GM18505 (cell line): Measurements from ENCODE around the gene XYLT1.
"Not testable (repeated sequence)": the region's sequence is repeated elsewhere in the genome, so short reads cannot be mapped to it uniquely, and the experiment has no call there.

Experiments used
- ATAC-seq: cut with Tn5 transposase; IDR thresholded peaks from one replicate; pipeline ENCODE4 v1.9.1; 2021; ENCODE audit not compliant: unreplicated experiment
- POLR2A ChIP-seq: IDR thresholded peaks from 4 replicates; pipeline ENCODE4 v1.6.1; 2011; ENCODE audit warnings: borderline replicate concordance; ENCODE audit not compliant: insufficient read depth, insufficient read length; ENCODE audit errors: extremely low read depth

Gene XYLT1, protein sequence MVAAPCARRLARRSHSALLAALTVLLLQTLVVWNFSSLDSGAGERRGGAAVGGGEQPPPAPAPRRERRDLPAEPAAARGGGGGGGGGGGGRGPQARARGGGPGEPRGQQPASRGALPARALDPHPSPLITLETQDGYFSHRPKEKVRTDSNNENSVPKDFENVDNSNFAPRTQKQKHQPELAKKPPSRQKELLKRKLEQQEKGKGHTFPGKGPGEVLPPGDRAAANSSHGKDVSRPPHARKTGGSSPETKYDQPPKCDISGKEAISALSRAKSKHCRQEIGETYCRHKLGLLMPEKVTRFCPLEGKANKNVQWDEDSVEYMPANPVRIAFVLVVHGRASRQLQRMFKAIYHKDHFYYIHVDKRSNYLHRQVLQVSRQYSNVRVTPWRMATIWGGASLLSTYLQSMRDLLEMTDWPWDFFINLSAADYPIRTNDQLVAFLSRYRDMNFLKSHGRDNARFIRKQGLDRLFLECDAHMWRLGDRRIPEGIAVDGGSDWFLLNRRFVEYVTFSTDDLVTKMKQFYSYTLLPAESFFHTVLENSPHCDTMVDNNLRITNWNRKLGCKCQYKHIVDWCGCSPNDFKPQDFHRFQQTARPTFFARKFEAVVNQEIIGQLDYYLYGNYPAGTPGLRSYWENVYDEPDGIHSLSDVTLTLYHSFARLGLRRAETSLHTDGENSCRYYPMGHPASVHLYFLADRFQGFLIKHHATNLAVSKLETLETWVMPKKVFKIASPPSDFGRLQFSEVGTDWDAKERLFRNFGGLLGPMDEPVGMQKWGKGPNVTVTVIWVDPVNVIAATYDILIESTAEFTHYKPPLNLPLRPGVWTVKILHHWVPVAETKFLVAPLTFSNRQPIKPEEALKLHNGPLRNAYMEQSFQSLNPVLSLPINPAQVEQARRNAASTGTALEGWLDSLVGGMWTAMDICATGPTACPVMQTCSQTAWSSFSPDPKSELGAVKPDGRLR

DNA sequence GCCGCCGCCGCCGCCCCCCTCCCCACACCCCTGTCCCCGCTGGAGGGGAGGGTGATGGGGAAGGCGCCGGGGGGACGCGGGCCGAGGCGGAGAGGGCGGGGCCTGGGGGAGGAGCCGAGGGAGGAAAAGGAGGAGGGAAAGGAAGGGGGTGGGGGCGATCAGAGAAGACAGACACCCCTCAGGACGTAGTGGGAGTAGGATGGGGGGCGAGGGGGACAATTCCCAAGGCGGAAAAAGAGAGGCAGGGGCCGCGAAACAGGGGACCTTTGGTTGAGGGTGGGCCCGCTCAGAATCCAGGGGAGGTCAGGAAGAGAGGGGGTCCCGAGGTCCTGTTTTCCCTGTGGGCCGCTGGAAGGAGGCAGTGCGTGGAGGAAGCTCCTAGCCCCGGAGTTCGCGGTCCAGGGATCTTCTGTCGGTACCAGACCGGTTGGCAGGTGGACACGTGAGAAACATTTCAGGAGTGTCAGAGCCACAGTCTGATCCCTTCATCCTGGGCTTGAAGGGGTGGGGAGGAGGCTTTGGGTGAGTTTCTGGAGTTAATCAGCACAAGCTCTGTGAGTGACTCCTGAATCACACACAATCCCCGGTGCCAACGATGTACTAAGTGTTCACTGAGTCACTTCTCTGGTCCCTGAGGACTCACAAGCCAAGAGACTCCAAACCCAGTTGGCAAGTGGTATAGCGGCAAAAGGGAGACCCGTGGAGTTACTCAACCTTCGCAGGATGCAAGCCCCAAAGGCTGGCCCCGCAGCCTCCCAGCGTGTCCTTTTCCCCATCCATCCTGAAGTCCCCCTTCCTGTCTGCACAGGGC is at the start of gene XYLT1:
TSS of gene XYLT1 (minus strand) at position 53 of the 811 bp plus-strand sequence. CDS start 164 bp downstream, outside the sequence.
- no peak for ATAC-seq
- TF ChIP-seq POLR2A = no peak

DNA sequence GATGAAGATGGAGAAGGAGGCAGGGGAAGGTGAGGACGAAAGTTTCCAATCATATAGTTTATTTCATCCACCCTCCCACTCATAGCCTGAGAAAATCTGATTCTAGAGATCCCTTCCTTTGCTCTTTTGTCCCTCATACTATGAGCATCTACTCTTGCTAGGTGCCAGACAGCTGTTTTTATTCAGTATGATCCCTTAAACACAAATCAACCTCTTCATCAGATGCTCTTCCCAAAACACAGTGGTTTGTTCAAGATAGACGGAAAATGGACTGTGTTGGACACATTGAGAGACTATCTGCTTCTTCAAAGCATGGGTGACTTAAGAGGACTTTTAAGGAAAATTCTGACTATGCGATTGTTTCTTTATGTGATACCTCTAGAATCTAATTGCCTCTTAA is 49.4 kb upstream of the XYLT1 start:
- TF ChIP-seq POLR2A = no peak
- ATAC-seq = no peak

DNA sequence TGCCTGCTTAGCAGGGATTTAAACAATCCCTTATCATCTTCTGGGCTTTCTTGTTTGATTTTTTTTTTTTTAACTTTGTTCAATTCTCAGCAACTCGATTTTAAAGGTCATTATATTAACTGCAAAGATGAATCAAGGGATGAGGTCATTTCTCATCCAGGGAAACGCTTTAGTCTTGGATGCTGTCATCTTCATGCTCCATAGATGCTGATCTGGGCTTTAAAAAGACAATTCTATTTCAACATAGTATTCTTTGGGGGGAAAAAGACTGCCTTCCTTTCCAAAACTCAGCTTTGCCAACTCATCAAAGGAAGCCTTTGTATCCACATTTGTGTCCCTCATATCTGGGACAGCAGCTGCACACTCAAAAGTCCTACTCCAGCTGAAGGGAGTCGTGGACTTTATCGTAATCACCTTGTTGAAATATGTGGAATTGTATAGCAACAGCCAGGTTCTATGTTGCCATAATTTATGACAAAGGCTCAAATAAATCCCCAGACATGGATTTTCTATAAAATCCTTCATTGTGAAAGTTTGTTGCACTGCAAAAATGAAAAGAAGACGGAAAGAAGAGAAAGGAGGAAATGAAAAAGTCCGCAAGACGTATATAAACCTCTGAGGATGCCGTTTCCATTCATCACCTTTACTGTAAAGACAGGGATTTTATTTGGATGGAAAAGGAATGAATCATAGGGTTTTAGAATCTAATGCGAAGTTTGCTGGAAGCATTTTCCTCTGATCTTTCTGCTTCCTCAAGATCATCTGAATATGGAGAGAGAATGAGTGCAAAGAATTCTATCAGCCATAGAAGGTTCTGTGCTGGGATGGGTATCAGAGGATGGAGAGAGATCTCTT is 48.6 kb upstream of the XYLT1 start:
- TF ChIP-seq POLR2A = no peak
- no peak for ATAC-seq

DNA sequence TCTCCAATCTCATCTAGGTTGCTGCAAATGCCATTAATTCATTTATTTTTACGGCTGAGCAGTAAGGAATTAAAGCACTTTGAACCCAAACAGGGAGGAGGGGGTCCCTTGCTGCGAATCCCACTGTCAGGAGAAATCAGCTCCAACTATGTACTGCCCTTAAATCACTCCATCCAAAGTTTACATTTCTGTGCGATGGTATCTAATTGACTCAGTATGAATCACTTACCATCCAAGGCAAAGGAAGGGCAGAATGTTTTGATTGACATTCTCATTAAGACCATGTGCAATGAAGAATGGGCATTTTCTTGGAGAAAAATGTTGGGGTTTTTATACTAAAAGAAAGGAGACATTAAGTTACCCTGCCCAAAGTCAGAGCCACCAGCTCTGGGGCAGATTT is 47.7 kb upstream of the XYLT1 start:
- TF ChIP-seq POLR2A = no peak
- no peak for ATAC-seq

DNA sequence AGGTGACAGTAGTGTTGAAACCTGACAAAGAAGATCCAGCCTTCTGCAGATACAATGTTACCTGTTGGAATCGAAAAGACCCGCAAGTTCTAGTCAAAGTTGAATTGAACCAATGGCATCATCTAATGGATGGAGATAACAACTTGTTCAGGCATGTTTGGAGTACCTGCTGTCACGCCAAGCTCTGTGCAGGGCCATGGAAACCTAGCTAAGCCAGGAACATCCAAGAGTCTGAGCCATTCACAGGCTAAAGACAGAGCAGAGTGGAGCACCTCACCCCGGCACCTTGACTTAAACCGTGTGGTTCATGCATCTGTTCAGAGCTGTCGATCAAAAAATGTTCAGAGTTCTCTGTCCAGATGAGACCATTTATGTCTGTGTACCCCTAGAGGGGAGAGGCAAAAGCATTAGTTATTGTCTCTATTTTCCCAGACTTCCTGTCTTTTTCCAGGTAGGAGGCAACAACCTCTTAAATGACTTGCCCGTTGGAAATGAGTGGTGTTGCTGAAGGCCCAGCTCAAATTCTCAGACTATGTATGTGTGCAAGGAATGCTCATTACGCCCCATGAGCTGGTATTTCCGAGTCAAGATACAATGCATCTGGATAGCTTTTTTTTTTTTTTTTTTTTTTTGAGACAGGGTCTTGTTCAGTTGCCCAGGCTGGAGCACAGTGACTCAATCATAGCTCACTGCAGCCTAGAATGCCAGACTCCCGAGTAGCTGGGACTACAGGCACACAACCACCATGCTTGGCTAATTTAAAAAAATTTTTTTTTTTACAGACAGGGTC is 44.9 kb upstream of the XYLT1 start:
- no peak for ATAC-seq
- no peak for TF ChIP-seq POLR2A

DNA sequence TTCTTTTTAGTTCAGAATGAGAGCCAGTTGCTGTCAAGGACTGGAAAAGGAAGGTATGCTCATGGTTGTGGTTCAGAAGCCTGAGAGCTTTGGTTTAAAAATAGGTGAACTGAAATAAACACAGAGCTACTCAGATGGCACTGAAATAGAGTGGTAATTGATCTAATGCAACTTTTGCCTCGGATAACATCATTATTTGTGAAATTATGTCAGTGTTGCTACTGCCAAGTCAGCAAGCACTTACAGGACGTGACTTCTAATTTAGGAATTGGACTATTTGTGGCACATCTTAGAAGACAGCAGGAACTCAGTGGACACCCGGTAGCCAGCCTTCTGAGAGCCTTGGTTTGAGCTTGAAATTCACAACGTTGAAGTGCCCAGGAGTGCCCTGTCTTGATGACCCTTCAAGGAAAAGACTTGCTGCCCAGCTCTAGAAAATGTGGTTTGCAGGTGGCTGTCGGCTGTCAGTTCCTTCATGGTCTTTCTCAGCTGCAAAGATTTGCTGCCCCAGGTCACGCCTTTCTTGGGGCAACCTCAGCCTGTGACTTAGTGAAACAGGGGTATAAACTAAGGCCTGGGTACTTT is 42.0 kb upstream of the XYLT1 start:
- TF ChIP-seq POLR2A = no peak
- no peak for ATAC-seq

DNA sequence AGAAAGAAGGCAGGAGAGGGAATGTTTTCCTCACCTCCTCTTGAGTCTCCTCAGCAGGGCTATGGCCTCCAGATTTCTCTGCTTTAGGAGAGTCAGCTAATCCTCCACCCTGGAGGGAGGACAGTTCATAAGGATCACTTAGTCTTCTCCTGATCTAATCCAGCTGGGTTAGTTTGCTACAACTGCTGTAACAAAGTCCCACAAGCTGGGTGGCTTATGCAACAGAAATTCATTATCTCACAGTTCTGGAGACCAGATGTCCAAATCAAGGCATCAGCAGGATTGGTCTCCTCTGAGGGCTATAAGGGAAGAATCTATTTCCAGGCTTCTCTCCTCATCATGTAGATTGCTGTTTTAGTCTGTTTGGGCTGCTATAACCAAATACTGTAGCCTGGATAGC is 40.6 kb upstream of the XYLT1 start:
- no peak for ATAC-seq
- TF ChIP-seq POLR2A = no peak

DNA sequence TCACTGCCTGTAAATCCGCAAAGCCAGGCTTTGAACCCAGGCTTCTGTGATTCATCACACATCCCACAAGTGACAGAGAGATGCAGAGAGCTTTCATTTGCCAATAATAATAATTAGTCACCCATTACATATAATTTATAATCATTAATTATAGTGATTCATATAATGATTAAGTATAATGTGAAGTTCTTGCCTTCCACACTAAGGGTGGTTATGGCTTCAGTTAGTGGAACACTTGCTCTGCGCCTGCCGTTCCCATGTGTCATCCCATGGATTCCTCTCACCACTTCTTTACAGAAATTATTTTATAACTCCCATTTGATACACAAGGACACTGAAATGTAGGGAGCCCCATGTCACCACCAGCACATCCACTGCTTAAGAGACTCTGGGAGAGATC is 39.8 kb upstream of the XYLT1 start:
- TF ChIP-seq POLR2A = no peak
- ATAC-seq = no peak

DNA sequence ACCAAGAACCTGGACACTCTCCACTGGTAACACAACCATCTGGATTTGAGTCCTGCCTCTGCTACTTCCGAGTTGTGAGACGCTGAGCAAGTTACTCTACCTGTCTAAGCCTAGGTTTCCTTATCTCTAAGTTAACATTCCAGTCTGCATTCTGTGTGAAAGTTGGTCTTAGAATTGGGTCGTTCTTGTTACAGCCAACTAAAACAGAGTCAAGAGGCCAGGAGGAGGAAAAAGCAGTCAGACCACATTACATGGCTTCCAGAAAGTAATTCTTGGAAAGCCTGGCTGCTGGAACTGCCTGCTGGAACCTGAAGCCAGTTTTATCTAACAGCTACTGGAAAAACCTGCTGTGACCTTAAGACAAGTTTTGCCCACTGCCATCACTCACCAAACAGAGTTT is 38.4 kb upstream of the XYLT1 start:
- no peak for ATAC-seq
- TF ChIP-seq POLR2A = no peak

DNA sequence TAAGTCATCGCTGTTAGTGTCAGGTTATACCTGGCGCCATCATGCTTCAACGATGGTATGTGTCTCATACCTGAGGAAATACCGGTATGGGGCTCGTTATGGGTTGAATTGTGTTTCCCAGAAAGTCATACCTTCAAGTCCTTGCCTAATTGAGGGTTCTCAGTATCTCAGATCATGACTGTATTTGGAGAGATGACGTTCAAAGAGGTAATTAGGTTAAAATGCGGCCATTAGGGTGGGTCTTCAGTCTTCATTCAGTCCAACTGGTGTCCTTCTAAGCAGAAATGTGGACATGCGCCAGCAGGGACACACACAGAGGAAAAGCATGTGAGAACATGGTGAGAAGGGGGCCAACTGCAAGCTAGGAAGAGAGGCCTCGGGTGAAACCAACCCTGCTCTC is 37.5 kb upstream of the XYLT1 start:
- no peak for ATAC-seq
- no peak for TF ChIP-seq POLR2A

DNA sequence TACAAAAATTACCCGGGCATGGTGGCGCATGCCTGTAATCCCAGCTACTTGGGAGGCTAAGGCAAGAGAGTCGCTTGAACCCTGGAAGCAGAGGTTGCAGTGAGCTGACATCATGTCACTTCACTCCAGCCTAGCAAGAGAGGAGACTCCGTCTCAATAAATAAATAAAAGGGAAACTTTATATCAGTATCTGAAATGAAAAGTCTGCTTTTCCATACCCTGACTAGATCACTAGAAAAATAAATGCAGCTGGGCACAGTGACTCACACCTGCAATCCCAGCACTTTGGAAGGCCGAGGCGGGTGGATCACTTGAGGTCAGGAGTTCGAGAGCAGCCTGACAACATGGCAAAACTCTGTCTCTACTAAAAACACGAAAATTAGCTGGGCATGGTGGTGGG is 36.8 kb upstream of the XYLT1 start:
- ATAC-seq = not testable (repeated sequence)

DNA sequence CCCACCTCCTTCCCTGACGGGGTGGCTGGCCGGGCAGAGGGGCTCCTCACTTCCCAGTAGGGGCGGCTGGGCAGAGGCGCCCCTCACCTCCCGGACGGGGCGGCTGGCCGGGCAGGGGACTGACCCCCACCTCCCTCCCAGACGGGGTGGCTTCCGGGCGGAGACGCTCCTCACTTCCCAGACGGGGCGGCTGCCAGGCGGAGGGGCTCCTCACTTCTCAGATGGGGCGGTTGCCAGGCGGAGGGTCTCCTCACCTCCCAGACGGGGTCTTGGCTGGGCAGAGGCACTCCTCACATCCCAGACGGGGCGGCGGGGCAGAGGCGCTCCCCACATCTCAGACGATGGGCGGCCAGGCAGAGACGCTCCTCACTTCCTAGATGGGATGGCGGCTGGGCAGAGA is 35.1 kb upstream of the XYLT1 start:
- not testable (repeated sequence) for ATAC-seq

DNA sequence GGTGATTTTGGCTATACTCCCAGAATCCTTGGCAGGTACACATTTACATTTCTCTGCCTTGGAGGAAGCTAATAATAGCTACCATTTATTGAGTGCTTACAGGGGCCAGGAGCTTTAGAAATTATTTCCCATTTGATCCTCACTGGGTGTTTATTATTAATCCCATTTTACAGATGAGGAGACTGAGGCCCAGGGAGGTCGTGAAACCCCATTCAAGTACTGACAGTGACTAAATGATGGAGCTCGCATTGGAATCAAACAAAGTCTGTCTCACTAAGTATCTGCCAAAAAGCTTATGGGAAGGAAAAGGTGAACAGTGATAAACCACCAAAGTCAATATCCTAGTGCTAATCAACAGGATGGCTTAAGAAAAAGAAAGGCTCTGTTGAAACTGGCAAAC is 33.3 kb upstream of the XYLT1 start:
- ATAC-seq = no peak
- no peak for TF ChIP-seq POLR2A
